HEK293T (cell line): Measurements from ENCODE around the gene CTF1.
"Not testable (repeated sequence)": the region's sequence is repeated elsewhere in the genome, so short reads cannot be mapped to it uniquely, and the experiment has no call there.

Source experiments
- CTCF ChIA-PET: fragments of 350-600 bp; formaldehyde crosslinking; extraction: SDS; loops from one replicate; lab custom pipeline; 2021; ENCODE audit warnings: antibody characterized with exemption, inconsistent platforms; lab: Yijun Ruan, JAX
- POLR2A ChIA-PET: fragments of 350-600 bp; formaldehyde crosslinking; extraction: SDS; loops from one replicate; lab custom pipeline; 2020; ENCODE audit warnings: antibody characterized with exemption, inconsistent platforms; lab: Yijun Ruan, JAX
- DNase-seq: peaks from one replicate; pipeline ENCODE4 v3.0.0; 2012; ENCODE audit warnings: mixed read lengths; ENCODE audit errors: extremely low spot score
- ARNT ChIP-seq: fragments of 450-650 bp; IDR thresholded peaks from 2 replicates; pipeline ENCODE4 v1.6.1; 2017; ENCODE audit warnings: mild to moderate bottlenecking
- BHLHE40 ChIP-seq: fragments of 450-650 bp; IDR thresholded peaks from 2 replicates; pipeline ENCODE4 v1.6.1; 2016; ENCODE audit warnings: mild to moderate bottlenecking, moderate library complexity, borderline replicate concordance
- CTBP1 ChIP-seq: fragments of 450-650 bp; IDR thresholded peaks from 2 replicates; pipeline ENCODE4 v1.6.1; 2016; ENCODE audit warnings: borderline replicate concordance
- ELF4 ChIP-seq: fragments of 450-650 bp; IDR thresholded peaks from 2 replicates; pipeline ENCODE4 v1.6.1; 2017; ENCODE audit warnings: antibody characterized with exemption
- FOXA1 ChIP-seq: fragments of 450-650 bp; IDR thresholded peaks from 2 replicates; pipeline ENCODE4 v1.6.1; 2016; ENCODE audit warnings: mild to moderate bottlenecking
- FOXK2 ChIP-seq: fragments of 450-650 bp; IDR thresholded peaks from 2 replicates; pipeline ENCODE4 v1.6.1; 2016; ENCODE audit warnings: mild to moderate bottlenecking
- FOXM1 ChIP-seq: fragments of 450-650 bp; IDR thresholded peaks from 2 replicates; pipeline ENCODE4 v1.6.1; 2017; ENCODE audit warnings: mild to moderate bottlenecking, borderline replicate concordance
- HDGF ChIP-seq: fragments of 450-650 bp; IDR thresholded peaks from 2 replicates; pipeline ENCODE4 v1.6.1; 2017; ENCODE audit warnings: antibody characterized with exemption, borderline replicate concordance
- L3MBTL2 ChIP-seq: fragments of 450-650 bp; conservative IDR thresholded peaks from 2 replicates; pipeline ENCODE4 v1.6.1; 2016; ENCODE audit warnings: mild to moderate bottlenecking
- LEF1 ChIP-seq: fragments of 450-650 bp; IDR thresholded peaks from 2 replicates; pipeline ENCODE4 v1.6.1; 2017; ENCODE audit warnings: mild to moderate bottlenecking, borderline replicate concordance
- NFRKB ChIP-seq: fragments of 450-650 bp; IDR thresholded peaks from 2 replicates; pipeline ENCODE4 v1.6.1; 2016; ENCODE audit warnings: mild to moderate bottlenecking, moderate library complexity
- SP1 ChIP-seq: fragments of 450-650 bp; IDR thresholded peaks from 2 replicates; pipeline ENCODE4 v1.6.1; 2017
- SUZ12 ChIP-seq: fragments of 450-650 bp; IDR thresholded peaks from 2 replicates; pipeline ENCODE4 v1.6.1; 2016; ENCODE audit warnings: mild to moderate bottlenecking
- TARDBP ChIP-seq: fragments of 450-650 bp; IDR thresholded peaks from 2 replicates; pipeline ENCODE4 v1.6.1; 2016
- ZNF384 ChIP-seq: fragments of 450-650 bp; IDR thresholded peaks from 2 replicates; pipeline ENCODE4 v1.6.1; 2016
- TF ChIP-seq, protein P1 (sequence below): fragments of 450-650 bp; IDR thresholded peaks from 2 replicates; pipeline ENCODE4 v1.6.1; 2016

CTF1 gene

GRCh38 chr16:30896261-30896888 is at the start of gene CTF1:
Gene CTF1, plus strand, starts transcription at chr16:30896614. Its CDS starts 30 bp downstream, at chr16:30896644.
- TF ChIP-seq L3MBTL2 (peak; percentile 15; the same call in 1 of the 2 replicates), FOXA1 (no peak), FOXM1 (peak; percentile 90; the same call in 1 of the 2 replicates)
- DNase-seq = peak; percentile 70
- POLR2A ChIA-PET = interaction anchor here (0.6 to 4.2 kb wide), 21 partner anchors 9 to 901 kb away, joined by 3 to 50 read pairs (median 5); partner anchors contain the start of genes DCTPP1 and FBXL19
- CTCF ChIA-PET = interaction anchor here (0.6 to 0.8 kb wide), 3 partner anchors 14 to 59 kb away, joined by 3 to 4 read pairs (median 4); no protein-coding TSS in a partner anchor

DNA sequence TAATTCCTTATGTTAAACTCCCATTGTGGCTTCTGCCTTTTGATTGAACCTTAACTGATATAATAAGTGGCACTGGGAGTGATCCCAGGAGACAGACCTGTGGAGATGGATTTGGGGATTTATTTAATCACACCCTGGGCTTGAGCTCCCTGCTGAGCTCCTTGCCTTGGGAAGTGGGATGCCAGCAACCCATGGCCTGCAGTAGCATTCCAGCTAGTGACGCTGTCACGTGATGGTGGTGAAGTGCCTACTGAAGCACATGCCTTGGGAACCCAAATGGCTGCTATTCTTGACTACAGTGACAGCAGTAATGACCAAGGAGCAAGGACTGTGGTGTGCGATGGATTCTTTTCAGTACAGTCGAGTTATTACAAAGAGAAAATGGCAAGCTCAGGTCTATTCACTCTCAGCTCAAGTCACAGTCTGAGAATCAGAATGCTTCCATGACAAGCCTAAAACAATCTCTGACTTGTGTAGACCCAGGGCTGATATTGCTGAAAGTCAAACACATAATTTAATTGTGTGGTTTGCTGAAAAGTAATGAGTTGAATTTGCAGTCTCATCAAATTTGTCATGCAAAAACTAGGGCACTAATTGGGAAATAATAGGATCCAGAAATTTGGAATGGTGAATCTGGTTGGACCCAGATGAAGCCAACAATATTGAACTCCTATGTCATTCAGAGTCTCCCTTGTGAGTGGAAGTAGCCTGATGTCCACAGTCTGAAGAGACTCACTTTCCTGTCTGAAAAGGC is 49.6 kb upstream of the CTF1 start:
- ChIA-PET CTCF (interaction anchor here (1.2 to 3.6 kb wide), 4 partner anchors 10 to 73 kb away, joined by 3 to 41 read pairs (median 24); no protein-coding TSS in a partner anchor), POLR2A (interaction anchor here (0.6 to 5.4 kb wide), 5 partner anchors 28 to 390 kb away, joined by 3 to 38 read pairs (median 3); no protein-coding TSS in a partner anchor)
- TF ChIP-seq FOXM1 (no peak), ZNF384 (no peak), LEF1 (no peak), ARNT (no peak)
- no peak for DNase-seq

GRCh38 chr16:30850246-30850645 is 46.2 kb upstream of the CTF1 start:
- TF ChIP-seq ELF4 (no peak), NFRKB (no peak), BHLHE40 (no peak)
- POLR2A ChIA-PET = no interaction called here
- CTCF ChIA-PET = no interaction called here
- DNase-seq = no peak

DNA sequence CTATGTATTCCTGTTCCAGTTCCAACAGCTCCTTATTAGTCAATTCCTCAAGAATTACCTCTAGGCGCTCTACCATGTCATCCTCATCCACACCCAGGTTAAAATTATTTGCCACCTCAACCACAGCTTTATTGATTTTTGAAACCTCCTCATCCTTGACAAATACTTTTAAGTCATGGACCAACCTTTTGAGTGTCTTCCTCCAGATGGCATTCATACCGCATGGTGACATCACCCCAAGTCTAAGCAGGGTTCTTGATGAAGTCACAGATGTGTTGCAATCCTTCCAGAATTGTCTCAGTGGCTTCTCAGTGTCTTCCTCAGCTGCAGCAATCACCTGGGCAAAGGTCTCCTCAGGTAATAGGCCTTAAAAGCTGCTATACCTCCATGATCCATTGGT is 42.7 kb upstream of the CTF1 start:
- POLR2A ChIA-PET = interaction anchor here (1.7 kb wide), 1 partner anchor 9 kb away, joined by 4 read pairs; no protein-coding TSS in a partner anchor
- CTCF ChIA-PET = interaction anchor here (2.3 to 3.4 kb wide), 3 partner anchors 9 to 48 kb away, joined by 6 to 22 read pairs (median 7); no protein-coding TSS in a partner anchor
- TF ChIP-seq FOXM1 (no peak), SP1 (no peak), HDGF (no peak), FOXA1 (no peak), BHLHE40 (no peak), NFRKB (no peak), LEF1 (no peak), ARNT (no peak), ELF4 (no peak), FOXK2 (no peak), L3MBTL2 (no peak), TARDBP (no peak), SUZ12 (no peak), ZNF384 (no peak), CTBP1 (no peak)
- TF ChIP-seq, protein P1, sequence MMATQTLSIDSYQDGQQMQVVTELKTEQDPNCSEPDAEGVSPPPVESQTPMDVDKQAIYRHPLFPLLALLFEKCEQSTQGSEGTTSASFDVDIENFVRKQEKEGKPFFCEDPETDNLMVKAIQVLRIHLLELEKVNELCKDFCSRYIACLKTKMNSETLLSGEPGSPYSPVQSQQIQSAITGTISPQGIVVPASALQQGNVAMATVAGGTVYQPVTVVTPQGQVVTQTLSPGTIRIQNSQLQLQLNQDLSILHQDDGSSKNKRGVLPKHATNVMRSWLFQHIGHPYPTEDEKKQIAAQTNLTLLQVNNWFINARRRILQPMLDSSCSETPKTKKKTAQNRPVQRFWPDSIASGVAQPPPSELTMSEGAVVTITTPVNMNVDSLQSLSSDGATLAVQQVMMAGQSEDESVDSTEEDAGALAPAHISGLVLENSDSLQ = no peak

DNA sequence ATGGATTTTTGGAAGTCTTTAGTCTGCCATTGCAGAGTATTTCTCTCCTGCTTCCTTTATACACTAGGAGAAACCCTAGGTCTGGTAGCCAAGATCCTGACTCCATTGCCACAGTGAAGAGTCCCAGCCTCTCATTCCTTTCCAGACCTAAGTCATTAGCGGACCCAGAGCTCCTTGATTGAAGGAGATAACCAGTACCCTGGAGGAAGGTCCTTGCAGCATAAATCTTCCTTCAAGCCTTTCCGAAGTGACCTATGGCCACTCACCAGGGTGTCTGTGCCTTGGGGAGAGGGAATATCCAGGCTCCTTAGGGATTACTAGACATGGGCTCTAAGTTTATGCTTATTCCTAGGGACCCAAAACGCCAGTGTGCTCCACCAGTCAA is 38.3 kb upstream of the CTF1 start:
- CTCF ChIA-PET = interaction anchor here (1.3 to 2.5 kb wide), 2 partner anchors 12 to 44 kb away, joined by 5 to 15 read pairs; no protein-coding TSS in a partner anchor
- POLR2A ChIA-PET = interaction anchor here (2.2 kb wide), 1 partner anchor 17 kb away, joined by 17 read pairs; no protein-coding TSS in a partner anchor
- no peak for TF ChIP-seq FOXA1
- no peak for TF ChIP-seq BHLHE40
- no peak for TF ChIP-seq ARNT
- TF ChIP-seq FOXK2 = no peak
- no peak for DNase-seq

More for the DNA sequence above, 42.7 kb upstream of the CTF1 start:
- no peak for DNase-seq

- DNase-seq = no peak
- TF ChIP-seq SUZ12 (no peak), FOXK2 (no peak), FOXA1 (no peak), ZNF384 (no peak), ARNT (no peak), BHLHE40 (no peak)
- ChIA-PET CTCF (interaction anchor here (0.6 kb wide), 1 partner anchor 74 kb away, joined by 4 read pairs; no protein-coding TSS in a partner anchor), POLR2A (no interaction called here)
Measured at GRCh38 chr16:30858829-30859423, 37.5 kb upstream of the CTF1 start.

DNA sequence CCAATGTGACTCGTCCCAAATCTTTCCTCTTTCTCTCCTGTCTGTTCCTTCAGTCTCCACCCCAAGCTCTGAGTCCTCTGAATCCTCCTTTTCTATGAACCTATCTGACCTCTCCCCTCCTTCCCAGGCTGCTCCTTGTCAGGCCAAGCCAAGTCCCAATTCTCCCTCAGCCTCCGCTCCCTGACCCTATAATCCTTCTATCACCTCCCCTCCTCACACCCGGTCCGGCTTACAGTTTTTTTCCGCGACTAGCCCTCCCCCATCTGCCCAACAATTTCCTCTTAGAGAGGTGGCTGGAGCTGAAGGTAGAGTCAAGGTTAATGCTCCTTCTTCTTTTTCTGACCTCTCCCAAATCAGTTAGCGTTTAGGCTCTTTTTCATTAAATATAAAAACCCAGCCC is 35.7 kb upstream of the CTF1 start:
- POLR2A ChIA-PET, DNase-seq: not testable (repeated sequence)
- CTCF ChIA-PET = interaction anchor here (0.6 to 1.0 kb wide), 3 partner anchors 13 to 29 kb away, joined by 3 read pairs; no protein-coding TSS in a partner anchor

- CTCF ChIA-PET, DNase-seq: not testable (repeated sequence)
- POLR2A ChIA-PET = interaction anchor here (1.3 kb wide), 1 partner anchor 10 kb away, joined by 4 read pairs; no protein-coding TSS in a partner anchor
Measured at GRCh38 chr16:30863178-30863577, 33.2 kb upstream of the CTF1 start.
